ENCODE measurements around the gene SH3GL1. TPM values are rescaled to one million over a fixed set of nuclear protein-coding genes. Genes with fewer than 3 reads are reported as not detected.

The SH3GL1 gene
- total and polyA plus RNA-seq, 9 of the 15 experiments (the other 6 are each of a cell fraction or from before 2014, with no cell fraction given): 1.7 to 75.3 (median 25.7) TPM

DNA sequence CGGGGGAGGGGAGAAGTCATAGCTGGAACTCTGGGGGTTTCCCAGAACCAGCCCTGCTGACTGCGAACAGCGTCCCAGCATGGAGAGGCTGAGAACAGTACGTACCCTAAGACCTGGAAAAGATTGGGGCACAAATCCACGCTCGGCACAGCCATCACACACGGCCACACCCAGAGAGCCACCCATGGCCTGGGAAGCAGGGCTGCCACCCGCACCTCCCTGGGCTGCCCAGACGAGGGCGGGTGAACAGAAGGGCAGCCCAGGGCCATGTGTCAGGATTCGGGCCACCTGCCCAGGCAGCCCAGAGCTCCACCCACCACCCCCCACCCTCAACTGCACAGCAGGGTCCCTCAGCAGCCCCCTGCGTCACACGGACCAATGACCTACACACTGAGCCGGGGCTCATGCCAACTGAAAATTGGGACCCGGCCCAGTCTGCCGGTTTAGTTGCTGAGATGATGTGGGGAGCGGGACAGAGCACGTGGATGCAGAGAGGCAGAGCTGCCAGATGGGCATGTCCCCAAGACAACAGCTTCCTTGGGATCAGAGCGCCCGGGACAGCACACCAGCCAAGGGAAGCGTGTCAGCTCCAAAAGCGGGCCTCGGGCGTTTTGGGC is 48.8 kb upstream of the SH3GL1 start:
- H3K4me1 ChIP-seq (replicated peaks in 1 of 2; ENCODE audit: control insufficient read depth in 2 of 2, insufficient read depth in 2 of 2, low read length in 2 of 2): peaks cover 0 to 65% of the 10 kb centered on the region in 2 experiments; a peak in 3 of 5 replicates
- peaks cover 4% of the 10 kb centered on the region; the same call in 2 of the 3 replicates for H3K79me2 ChIP-seq (ENCODE audit: control insufficient read depth, insufficient read depth, low read length)
- peaks cover 2% of the 10 kb centered on the region; the same call in 1 of the 2 replicates for H4K20me1 ChIP-seq (replicated peaks; ENCODE audit: control insufficient read depth, insufficient read depth, low read length)
- peaks cover under 1% of the 10 kb centered on the region for H3K9me1 ChIP-seq (ENCODE audit: control insufficient read depth, insufficient read depth, low read length)
- in situ Hi-C loops (cut with MboI) (no loop called here), intact Hi-C loops (cut with micrococcal nuclease) (no loop called here)
- no peak for FAIRE-seq
- DNase-seq (ENCODE audit: extremely low read depth in 1 of 4, low spot score in 3 of 4): peak in 1 of 4 experiments; percentile 9
- H3K4me3 ChIP-seq: no peak overlapping the region
- no TSS peak for BruUV-seq (replicated peaks)
- H3K27me3 ChIP-seq (ENCODE audit: control insufficient read depth in 2 of 2, insufficient read depth in 2 of 2, low read length in 2 of 2): no peaks in the 10 kb centered on the region
- WGBS (ENCODE audit: insufficient coverage, low coverage, missing lambda C conversion rate): 96% methylated on average over 22 of the region's 24 CpGs
- no peaks in the 10 kb centered on the region for H3K9me3 ChIP-seq (replicated peaks; ENCODE audit: control insufficient read depth, insufficient read depth, low read depth, low read length)
- peak overlapping the region in 1 of 2 experiments; percentile 26; a peak in 1 of 4 replicates for H3K9ac ChIP-seq (ENCODE audit: insufficient read depth in 1 of 2, low read depth in 2 of 2, low read length in 2 of 2)
- ATAC-seq: no peak
- H2AFZ ChIP-seq (ENCODE audit: low read depth, low read length): no peak overlapping the region
- CTCF ChIA-PET (ENCODE audit: low intra/inter-chr PET ratio): no interaction called here
- POLR2A ChIA-PET: interaction anchor here (1.8 to 4.5 kb wide), 2 partner anchors 8 to 22 kb away, joined by 8 to 15 read pairs; no protein-coding TSS in a partner anchor
- H3K4me2 ChIP-seq (ENCODE audit: insufficient read depth, low read length): no peak overlapping the region
- H3K27ac ChIP-seq (ENCODE audit: extremely low read depth, low read depth, low read length): no peak overlapping the region
- TF ChIP-seq POLR2AphosphoS2 (IDR thresholded peaks at IDR 0.05; ENCODE audit: low read length) (peak; percentile 83; the same call in 1 of the 2 replicates), RBM22 (IDR thresholded peaks at IDR 0.05; ENCODE audit: low read depth, low read length, poor library complexity, severe bottlenecking) (peak; percentile 92), ZZZ3 (IDR thresholded peaks at IDR 0.05) (no peak), POLR2G (IDR thresholded peaks at IDR 0.05; ENCODE audit: low read depth, low read length) (peak; percentile 77), HMG20A (CRISPR knock-in tag; conservative IDR thresholded peaks at IDR 0.05) (no peak)
- H3K36me3 ChIP-seq (ENCODE audit: control insufficient read depth, insufficient read depth, low read length): peaks cover 94% of the 10 kb centered on the region; the same call in 2 of the 3 replicates

Data from K562 (cell line).